Stimulated activated CD8-positive, alpha-beta memory T cell treated with anti-CD3 and anti-CD28 coated beads, Interleukin-2, amount 100 ng/mL, for 48 hours (primary cell): ENCODE data around the gene MUC2.

Experiments
- DNase-seq, 2 donors: peaks; one replicate each; pipeline ENCODE4 v3.0.0-alpha.2; 2020; ENCODE audit warnings: low read depth in 2 of 2

The MUC2 gene

GRCh38 chr11:1072116-1072820 lies 2.4 kb upstream of the MUC2 start:
- DNase-seq: no peak

GRCh38 chr11:1072821-1073231 lies 1.8 kb upstream of the MUC2 start:
- no peak for DNase-seq

DNA sequence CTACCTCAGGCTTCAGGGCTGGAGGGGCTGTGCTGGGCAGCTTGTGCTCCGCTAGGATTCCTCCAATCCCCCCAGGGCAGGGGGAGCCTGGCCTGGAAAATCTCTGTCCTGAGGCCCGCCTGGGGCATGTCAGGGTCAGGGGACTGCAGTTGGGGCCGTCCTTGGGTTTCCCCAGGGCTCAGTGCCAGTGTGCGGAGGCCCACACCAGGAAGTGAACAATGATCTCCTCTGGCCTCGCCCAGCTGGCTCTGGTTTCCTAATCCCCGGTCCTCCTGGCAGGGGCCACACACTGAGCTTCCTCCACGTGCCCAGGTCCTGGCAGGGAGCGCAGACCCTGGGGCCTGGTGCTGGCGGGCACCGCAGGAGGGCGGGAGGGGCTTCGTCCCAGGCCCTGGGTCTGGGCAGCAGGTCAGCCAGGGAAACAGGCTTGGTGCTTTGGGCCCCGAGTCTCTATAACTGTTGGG lies 1.4 kb upstream of the MUC2 start:
- DNase-seq: no peak

GRCh38 chr11:1073851-1074243 lies 827 bp upstream of the MUC2 start:
- no peak for DNase-seq

GRCh38 chr11:1075341-1075911 lies 752 bp downstream of the MUC2 start:
- no peak for DNase-seq

GRCh38 chr11:1076061-1076665 lies 1.5 kb downstream of the MUC2 start:
- no peak for DNase-seq

DNA sequence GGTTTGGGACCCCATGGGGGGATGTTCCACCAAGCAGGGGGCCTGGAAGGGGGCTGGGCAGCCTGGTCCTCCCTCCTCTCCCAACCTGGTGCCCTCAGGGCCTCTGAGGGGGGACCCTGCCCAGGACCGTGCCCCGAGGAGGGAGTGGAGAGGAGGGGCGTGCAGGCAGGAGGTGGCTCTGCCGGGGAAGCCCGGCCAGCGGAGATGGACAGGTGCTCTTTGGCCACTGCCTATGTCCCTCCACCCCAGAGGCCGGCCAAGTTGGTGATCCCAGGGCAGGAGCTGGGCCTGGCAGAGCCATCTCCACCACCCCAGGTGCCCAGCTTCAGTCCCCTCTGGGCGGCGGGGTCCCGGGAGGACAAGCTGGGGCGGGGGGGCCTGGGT lies 2.4 kb downstream of the MUC2 start:
- no peak for DNase-seq

DNA sequence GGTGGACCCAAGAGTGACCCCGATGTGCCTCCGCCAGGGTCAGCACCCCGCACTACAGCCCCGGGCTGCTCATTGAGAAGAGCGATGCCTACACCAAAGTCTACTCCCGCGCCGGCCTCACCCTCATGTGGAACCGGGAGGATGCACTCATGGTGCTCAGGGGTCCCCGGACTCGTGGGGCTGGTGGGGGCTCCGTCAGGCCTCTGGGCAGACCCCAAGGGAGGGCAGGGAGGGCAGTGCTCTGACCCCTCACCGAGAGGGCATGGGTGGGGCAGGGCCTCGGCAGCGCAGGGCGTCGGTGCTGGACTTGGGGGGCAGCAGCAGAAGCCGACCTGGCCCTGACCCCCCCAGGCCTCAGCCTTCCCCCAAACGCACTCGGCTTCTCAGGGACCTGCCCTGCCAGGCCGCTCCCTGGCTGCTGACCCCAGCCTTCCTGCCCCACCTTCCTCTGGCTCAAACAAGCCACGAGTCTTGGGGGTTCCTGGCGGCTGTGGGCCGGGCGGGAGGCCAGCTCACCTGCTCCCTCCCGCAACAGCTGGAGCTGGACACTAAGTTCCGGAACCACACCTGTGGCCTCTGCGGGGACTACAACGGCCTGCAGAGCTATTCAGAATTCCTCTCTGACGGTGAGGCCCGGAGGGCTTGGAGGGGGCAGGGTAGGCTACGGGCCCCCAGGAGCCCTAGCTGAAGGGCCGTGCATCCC lies 2.9 kb downstream of the MUC2 start:
- no peak for DNase-seq

- no peak for DNase-seq
Measured at GRCh38 chr11:1078191-1078601, 3.5 kb downstream of the MUC2 start.

DNA sequence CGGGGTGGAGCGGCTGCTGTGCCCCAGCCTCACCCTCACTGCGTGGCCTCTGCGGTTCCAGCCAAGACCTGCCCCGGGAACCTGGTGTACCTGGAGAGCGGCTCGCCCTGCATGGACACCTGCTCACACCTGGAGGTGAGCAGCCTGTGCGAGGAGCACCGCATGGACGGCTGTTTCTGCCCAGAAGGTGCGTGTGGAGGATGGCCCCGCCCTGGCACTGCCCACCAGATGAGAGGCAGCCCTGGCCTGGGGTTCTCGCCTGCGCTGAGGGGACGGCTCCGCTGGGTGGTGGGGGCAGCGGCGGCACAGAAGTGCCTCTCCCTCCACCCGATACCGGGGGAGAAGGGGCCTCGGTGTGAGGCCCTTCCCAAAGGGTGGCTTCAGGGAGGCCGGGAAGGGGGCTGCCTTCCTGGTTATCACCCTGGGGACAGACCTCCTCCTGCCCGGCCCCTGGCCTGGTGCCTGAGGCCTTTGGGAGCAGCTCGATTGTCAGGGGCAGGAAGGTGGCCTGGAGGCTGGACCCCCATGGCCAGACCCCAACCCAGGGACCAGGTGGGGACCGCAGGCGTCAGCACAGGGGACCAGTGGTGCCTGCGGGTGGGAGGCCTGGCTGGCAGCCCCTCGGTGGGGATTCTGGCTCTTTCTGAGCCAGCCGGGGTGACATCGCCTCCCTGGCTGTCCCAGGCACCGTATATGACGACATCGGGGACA lies 7.1 kb downstream of the MUC2 start:
- no peak for DNase-seq

GRCh38 chr11:1082346-1082727 lies 7.7 kb downstream of the MUC2 start:
- no peak for DNase-seq

- DNase-seq: no peak
Measured at GRCh38 chr11:1082728-1083620, 8.3 kb downstream of the MUC2 start.

- DNase-seq: no peak
Measured at GRCh38 chr11:1083621-1084551, 9.2 kb downstream of the MUC2 start.

DNA sequence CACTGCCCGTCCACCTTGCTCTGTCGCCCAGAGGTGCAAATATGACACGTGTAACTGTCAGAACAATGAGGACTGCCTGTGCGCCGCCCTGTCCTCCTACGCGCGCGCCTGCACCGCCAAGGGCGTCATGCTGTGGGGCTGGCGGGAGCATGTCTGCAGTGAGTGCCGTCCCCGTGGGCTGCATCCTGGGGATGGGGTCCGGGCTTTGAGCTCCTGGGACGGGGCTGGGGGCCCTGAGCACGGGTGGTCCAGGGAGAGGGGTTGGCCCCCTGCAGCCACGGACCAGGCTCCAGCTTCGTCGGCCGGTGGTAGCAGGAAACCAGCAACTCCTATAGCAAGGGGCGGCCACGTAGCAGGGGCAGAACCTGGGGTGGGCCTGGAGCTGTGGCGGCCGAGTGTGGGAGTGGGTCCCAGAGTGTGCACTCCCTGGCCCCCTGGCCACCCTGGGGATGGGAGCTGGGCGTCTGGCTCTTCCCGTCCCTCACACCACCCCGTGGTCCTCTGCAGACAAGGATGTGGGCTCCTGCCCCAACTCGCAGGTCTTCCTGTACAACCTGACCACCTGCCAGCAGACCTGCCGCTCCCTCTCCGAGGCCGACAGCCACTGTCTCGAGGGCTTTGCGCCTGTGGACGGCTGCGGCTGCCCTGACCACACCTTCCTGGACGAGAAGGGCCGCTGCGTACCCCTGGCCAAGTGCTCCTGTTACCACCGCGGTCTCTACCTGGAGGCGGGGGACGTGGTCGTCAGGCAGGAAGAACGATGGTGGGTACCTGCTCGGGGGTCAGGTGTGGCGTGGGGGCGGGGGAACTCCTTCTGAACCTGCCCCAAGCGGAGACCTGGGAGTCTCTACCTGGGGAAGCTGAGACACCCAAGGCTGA lies 10.1 kb downstream of the MUC2 start:
- DNase-seq: no peak

DNA sequence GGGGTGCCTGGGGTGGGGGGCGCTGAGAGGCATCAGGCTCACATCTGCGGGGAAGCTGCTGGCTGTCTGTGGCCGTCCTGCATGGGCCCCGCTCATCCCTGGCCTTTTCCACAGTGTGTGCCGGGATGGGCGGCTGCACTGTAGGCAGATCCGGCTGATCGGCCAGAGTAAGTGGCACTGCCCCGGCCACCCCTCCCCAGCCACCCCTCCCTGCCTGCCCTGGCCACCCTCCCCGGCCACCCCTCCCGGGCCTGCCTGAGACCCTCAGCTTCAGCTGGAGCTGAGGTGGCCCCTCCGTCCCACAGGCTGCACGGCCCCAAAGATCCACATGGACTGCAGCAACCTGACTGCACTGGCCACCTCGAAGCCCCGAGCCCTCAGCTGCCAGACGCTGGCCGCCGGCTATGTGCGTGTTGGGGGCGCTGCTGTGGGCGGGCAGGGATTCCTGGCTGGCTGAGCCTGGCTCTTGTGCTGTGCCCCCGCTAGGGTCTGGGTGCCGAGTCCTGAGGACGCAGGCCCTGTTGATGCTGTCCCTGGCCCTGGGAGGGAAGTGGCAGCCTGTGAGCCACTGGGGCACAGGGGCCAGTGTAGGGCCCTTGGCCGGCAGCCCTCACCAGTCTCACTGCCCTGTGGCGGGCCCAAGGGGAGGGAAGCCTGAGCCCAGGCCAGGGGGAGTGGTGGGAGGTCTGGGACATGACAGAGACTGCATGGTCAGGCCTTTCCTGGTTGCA lies 10.9 kb downstream of the MUC2 start:
- DNase-seq: no peak

- DNase-seq: no peak
Measured at GRCh38 chr11:1086171-1087102, 11.8 kb downstream of the MUC2 start.
